Erythroblast (primary cell): ENCODE results near the gene SEMA3E.

Source experiments
- DNase-seq, 2 experiments: peaks; one replicate each; lab custom pipeline; 2025; lab: John Stamatoyannopoulos, UW
- GATA1 ChIP-seq: IDR thresholded peaks from 2 replicates; pipeline ENCODE4 v1.6.1; 2011; ENCODE audit warnings: low read depth, mild to moderate bottlenecking, control low read depth, low read length, moderate library complexity
- POLR2A ChIP-seq: IDR thresholded peaks from 2 replicates; pipeline ENCODE4 v1.6.1; 2011; ENCODE audit warnings: mild to moderate bottlenecking, low read length

The SEMA3E gene

DNA sequence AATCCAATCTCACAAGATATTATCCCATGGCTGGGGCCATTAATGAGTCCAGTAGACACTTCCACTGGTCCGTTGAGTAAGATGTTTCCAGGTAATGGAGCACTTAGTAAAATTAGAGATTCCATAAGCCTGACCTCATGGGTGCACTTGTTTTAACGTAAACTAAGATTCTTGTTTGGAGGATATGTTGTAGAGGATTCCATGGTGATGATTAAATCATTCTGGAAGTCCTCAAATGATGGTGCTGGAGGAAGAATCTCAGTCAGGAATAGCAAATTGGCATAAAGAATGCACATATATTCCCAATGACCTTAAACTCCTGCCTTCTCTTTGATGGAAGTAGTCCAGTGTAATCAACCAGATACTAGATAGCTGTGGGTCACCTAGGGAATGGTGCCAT lies 324.3 kb downstream of the SEMA3E start:
- no peak for DNase-seq
- TF ChIP-seq GATA1, result no peak
- no peak for TF ChIP-seq POLR2A

DNA sequence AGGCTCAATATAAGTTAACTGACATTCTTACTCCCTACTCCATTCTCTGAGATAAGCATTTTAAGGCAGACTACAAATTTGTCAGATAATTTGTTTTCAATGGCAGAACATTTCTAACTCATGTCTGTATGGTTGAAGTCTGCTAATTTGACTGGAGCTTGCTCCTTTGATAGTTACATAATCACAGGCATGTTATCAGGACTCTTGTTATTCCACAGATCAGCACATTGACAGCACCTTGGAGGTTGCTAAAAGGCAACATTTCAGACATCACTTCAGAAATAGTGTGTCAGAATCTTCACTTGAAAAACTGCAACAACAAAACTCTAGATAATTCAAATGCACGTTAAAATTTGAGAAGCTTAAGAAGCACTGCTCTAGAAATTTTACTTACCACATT lies 327.9 kb downstream of the SEMA3E start:
- no peak for TF ChIP-seq GATA1
- no peak for TF ChIP-seq POLR2A
- no peak for DNase-seq

DNA sequence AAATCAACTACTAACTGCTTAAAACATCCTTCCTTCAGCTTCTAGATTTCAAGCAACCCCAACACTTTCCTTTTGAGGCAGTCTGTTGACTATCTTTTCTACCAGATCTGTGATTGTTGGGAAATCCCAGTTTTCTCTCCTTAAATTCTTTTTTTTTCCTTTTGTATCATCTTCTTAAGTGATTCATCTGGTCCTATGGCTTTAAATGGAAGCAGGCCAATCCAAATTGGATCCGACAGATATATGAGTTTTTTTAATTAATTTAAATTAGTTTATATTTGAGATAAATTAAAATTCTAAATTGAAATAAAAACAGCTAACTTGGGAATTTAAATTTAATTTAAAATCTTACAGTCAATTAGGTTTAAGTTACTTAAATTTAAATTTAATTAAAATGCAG lies 335.0 kb downstream of the SEMA3E start:
- TF ChIP-seq GATA1, result no peak
- no peak for TF ChIP-seq POLR2A
- no peak for DNase-seq
